ENCODE data around the gene SDF4.
"Not testable (repeated sequence)": the region's sequence is repeated elsewhere in the genome, so short reads cannot be mapped to it uniquely, and the experiment has no call there.

The SDF4 gene

DNA sequence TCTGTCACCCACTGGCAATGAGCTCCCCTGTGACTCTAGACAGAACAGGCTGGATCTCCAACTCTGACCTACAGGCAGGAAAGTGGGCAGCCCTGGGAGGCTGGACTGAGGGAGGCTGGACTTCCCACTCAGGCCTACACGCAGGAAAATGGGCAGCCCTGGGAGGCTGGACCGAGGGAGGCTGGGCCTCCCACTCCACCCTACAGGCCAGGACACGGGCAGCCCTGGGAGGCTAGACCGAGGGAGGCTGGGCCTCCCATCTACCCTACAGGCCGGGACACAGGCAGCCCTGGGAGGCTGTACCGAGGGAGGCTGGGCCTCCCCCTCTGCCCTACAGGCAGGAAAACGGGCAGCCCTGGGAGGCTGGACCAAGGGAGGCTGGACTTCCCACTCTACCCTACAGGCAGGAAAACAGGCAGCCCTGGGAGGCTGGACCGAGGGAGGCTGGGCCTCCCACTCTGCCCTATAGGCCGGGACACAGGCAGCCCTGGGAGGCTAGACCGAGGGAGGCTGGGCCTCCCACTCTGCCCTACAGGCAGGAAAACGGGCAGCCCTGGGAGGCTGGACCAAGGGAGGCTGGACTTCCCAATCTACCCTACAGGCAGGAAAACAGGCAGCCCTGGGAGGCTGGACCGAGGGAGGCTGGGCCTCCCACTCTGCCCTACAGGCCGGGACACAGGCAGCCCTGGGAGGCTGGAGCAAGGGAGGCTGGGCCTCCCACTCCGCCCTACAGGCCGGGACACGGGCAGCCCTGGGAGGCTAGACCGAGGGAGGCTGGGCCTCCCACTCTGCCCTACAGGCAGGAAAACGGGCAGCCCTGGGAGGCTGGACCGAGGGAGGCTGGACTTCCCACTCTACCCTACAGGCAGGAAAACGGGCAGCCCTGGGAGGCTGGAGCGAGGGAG lies 16.5 kb upstream of the SDF4 start:
- H4K91ac ChIP-seq (ENCODE audit: low read depth, low read length, poor library complexity); H3K18ac ChIP-seq (ENCODE audit: low read length); H3K36me3 ChIP-seq (replicated peaks in 1 of 2; ENCODE audit: control insufficient read depth in 2 of 2, insufficient read depth in 2 of 2, low read length in 2 of 2); H2AFZ ChIP-seq (ENCODE audit: low read length); H3K79me1 ChIP-seq (ENCODE audit: low read depth, low read length); H3K9me3 ChIP-seq (replicated peaks in 1 of 2; ENCODE audit: control insufficient read depth in 2 of 2, insufficient read depth in 1 of 2, low read depth in 1 of 2, low read length in 2 of 2); DNase-seq (ENCODE audit: low spot score); H3K4me2 ChIP-seq (ENCODE audit: insufficient read depth, low read length, poor library complexity, severe bottlenecking); H2BK15ac ChIP-seq (ENCODE audit: low read length); H3K4me1 ChIP-seq (ENCODE audit: control insufficient read depth in 2 of 2, insufficient read depth in 1 of 2, low read depth in 1 of 2, low read length in 2 of 2); H3K9ac ChIP-seq (ENCODE audit: low read depth, low read length, poor library complexity); H4K8ac ChIP-seq (ENCODE audit: low read depth, low read length); H2BK120ac ChIP-seq (ENCODE audit: low read depth, low read length); H2BK12ac ChIP-seq (ENCODE audit: low read length); H2BK5ac ChIP-seq (ENCODE audit: low read length); H3K4ac ChIP-seq (ENCODE audit: low read length); H3K27ac ChIP-seq (replicated peaks; ENCODE audit: low read length); H3K4me3 ChIP-seq (ENCODE audit: low read length in 2 of 2): not testable (repeated sequence)
- Histone ChIP-seq H2AK5ac (ENCODE audit: low read depth, low read length) (peak overlapping the region; percentile 86), H3K23ac (ENCODE audit: low read depth, low read length, poor library complexity) (peak overlapping the region; percentile 73), H3K14ac (ENCODE audit: low read length) (peak overlapping the region; percentile 6), H3K27me3 (ENCODE audit: control insufficient read depth in 3 of 3, insufficient read depth in 3 of 3, low read depth in 1 of 3, low read length in 3 of 3) (peaks cover 0 to 21% (median 17%) of the 10 kb centered on the region in 3 experiments)
- no CpG with 5 or more reads among the region's 21 CpGs for WGBS, 2 donors (ENCODE audit: extremely low coverage in 2 of 2, insufficient read length in 2 of 2, insufficient replicate concordance in 1 of 2)

GRCh38 chr1:1247341-1247913 lies 15.6 kb upstream of the SDF4 start:
- no CpG with 5 or more reads among the region's 25 CpGs for WGBS, 2 donors (ENCODE audit: extremely low coverage in 2 of 2, insufficient read length in 2 of 2, insufficient replicate concordance in 1 of 2)
- H2AFZ ChIP-seq (ENCODE audit: low read length), result no peak overlapping the region
- peaks cover 0 to 21% (median 17%) of the 10 kb centered on the region in 3 experiments for H3K27me3 ChIP-seq (ENCODE audit: control insufficient read depth in 3 of 3, insufficient read depth in 3 of 3, low read depth in 1 of 3, low read length in 3 of 3)

DNA sequence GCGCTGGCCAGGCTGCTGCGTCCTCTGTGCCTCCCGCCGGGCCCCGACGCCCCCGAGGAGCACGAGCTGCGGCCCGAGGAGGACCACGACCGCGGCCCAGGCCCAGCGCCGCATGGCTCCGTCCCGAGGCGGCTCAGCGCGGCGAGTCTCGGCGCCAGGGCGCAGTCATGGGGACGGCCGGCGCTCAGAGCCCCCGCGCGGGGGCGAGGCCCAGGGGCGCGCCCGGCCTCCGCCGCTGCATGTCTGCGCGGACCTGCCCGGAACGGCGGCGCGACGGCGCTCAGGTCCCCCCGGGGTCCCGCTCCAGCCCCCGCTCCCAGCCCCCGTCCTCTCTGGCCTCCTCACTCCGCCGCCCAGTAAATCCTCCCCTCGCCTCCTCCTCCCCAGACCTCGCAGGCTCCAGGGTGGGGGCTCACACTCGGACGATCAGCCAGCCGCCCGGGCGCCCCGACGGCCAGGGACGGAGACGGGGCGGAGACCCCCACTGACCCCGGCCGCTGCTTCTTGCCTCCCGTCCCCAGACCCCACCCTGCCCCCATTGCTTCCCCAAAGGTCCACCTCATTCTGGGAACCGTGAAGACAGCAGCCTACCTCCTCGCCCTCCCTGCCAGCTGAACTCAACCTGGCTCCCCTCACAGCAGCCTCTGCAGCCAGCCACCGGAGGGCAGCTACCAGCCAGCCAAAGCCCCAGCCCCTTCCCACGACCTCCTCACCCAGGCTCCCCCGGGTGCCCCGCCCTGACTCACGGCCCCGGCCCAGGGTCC lies 15.0 kb upstream of the SDF4 start, which contains the start of gene C1QTNF12:
Gene C1QTNF12 (minus strand): TSS at position 146 of the 764 bp plus-strand sequence. CDS start 32 bp downstream, at position 114.
- peak within 1 kb of the TSS; percentile 61 for H2BK120ac ChIP-seq (ENCODE audit: low read depth, low read length)
- no peaks in the 10 kb centered on the region for H3K9me3 ChIP-seq (replicated peaks in 1 of 2; ENCODE audit: control insufficient read depth in 2 of 2, insufficient read depth in 1 of 2, low read depth in 1 of 2, low read length in 2 of 2)
- H3K14ac ChIP-seq (ENCODE audit: low read length), result peak within 1 kb of the TSS; percentile 38
- peak within 1 kb of the TSS; percentile 66 for H2BK5ac ChIP-seq (ENCODE audit: low read length)
- peak within 1 kb of the TSS; percentile 91 for H3K23ac ChIP-seq (ENCODE audit: low read depth, low read length, poor library complexity)
- no peak within 1 kb of the TSS for H3K27ac ChIP-seq (replicated peaks; ENCODE audit: low read length)
- peak within 1 kb of the TSS; percentile 54 for H3K4me2 ChIP-seq (ENCODE audit: insufficient read depth, low read length, poor library complexity, severe bottlenecking)
- H2BK15ac ChIP-seq (ENCODE audit: low read length), result peak within 1 kb of the TSS; percentile 33
- H3K18ac ChIP-seq (ENCODE audit: low read length), result peak within 1 kb of the TSS; percentile 94
- H3K9ac ChIP-seq (ENCODE audit: low read depth, low read length, poor library complexity), result peak within 1 kb of the TSS; percentile 84
- H4K8ac ChIP-seq (ENCODE audit: low read depth, low read length), result peak within 1 kb of the TSS; percentile 17
- H2AK5ac ChIP-seq (ENCODE audit: low read depth, low read length), result peak within 1 kb of the TSS; percentile 94
- peaks cover under 1% of the 10 kb centered on the region for H3K79me1 ChIP-seq (ENCODE audit: low read depth, low read length)
- no peak within 1 kb of the TSS for H4K91ac ChIP-seq (ENCODE audit: low read depth, low read length, poor library complexity)
- H3K4me3 ChIP-seq (ENCODE audit: low read length in 2 of 2), result peak within 1 kb of the TSS in 1 of 2 donors; percentile 54
- no peak for DNase-seq (ENCODE audit: low spot score)
- H3K27me3 ChIP-seq (ENCODE audit: control insufficient read depth in 3 of 3, insufficient read depth in 3 of 3, low read depth in 1 of 3, low read length in 3 of 3), result peaks cover 0 to 21% (median 17%) of the 10 kb centered on the region in 3 experiments
- H3K4ac ChIP-seq (ENCODE audit: low read length), result no peak within 1 kb of the TSS
- no peaks in the 10 kb centered on the region for H3K36me3 ChIP-seq (replicated peaks in 1 of 2; ENCODE audit: control insufficient read depth in 2 of 2, insufficient read depth in 2 of 2, low read length in 2 of 2)
- peaks cover 3 to 10% of the 10 kb centered on the region in 2 donors for H3K4me1 ChIP-seq (ENCODE audit: control insufficient read depth in 2 of 2, insufficient read depth in 1 of 2, low read depth in 1 of 2, low read length in 2 of 2)
- WGBS, 2 donors (ENCODE audit: extremely low coverage in 2 of 2, insufficient read length in 2 of 2, insufficient replicate concordance in 1 of 2), result no CpG with 5 or more reads among the region's 74 CpGs
- peak within 1 kb of the TSS; percentile 82 for H2BK12ac ChIP-seq (ENCODE audit: low read length)
- peak within 1 kb of the TSS; percentile 11 for H2AFZ ChIP-seq (ENCODE audit: low read length)

More at GRCh38 chr1:1247341-1247913, 15.6 kb upstream of the SDF4 start:
- no peak for DNase-seq (ENCODE audit: low spot score)
- peak overlapping the region; percentile 73 for H3K23ac ChIP-seq (ENCODE audit: low read depth, low read length, poor library complexity)
- no peak overlapping the region for H2BK120ac ChIP-seq (ENCODE audit: low read depth, low read length)
- H3K4me1 ChIP-seq (ENCODE audit: control insufficient read depth in 2 of 2, insufficient read depth in 1 of 2, low read depth in 1 of 2, low read length in 2 of 2), result peaks cover 3 to 10% of the 10 kb centered on the region in 2 donors
- H3K14ac ChIP-seq (ENCODE audit: low read length), result no peak overlapping the region
- H4K91ac ChIP-seq (ENCODE audit: low read depth, low read length, poor library complexity), result no peak overlapping the region
- H4K8ac ChIP-seq (ENCODE audit: low read depth, low read length), result peak overlapping the region; percentile 17
- no peak overlapping the region for H2BK5ac ChIP-seq (ENCODE audit: low read length)
- H3K4me2 ChIP-seq (ENCODE audit: insufficient read depth, low read length, poor library complexity, severe bottlenecking), result peak overlapping the region; percentile 54
- peak overlapping the region; percentile 94 for H3K18ac ChIP-seq (ENCODE audit: low read length)
- peaks cover under 1% of the 10 kb centered on the region for H3K79me1 ChIP-seq (ENCODE audit: low read depth, low read length)
- peak overlapping the region; percentile 33 for H2BK15ac ChIP-seq (ENCODE audit: low read length)
- peaks cover 0 to under 1% of the 10 kb centered on the region in 2 donors for H3K36me3 ChIP-seq (replicated peaks in 1 of 2; ENCODE audit: control insufficient read depth in 2 of 2, insufficient read depth in 2 of 2, low read length in 2 of 2)
- no peak overlapping the region for H3K27ac ChIP-seq (replicated peaks; ENCODE audit: low read length)
- H2BK12ac ChIP-seq (ENCODE audit: low read length), result no peak overlapping the region
- peak overlapping the region; percentile 86 for H2AK5ac ChIP-seq (ENCODE audit: low read depth, low read length)
- H3K9ac ChIP-seq (ENCODE audit: low read depth, low read length, poor library complexity), result peak overlapping the region; percentile 84
- no peaks in the 10 kb centered on the region for H3K9me3 ChIP-seq (replicated peaks in 1 of 2; ENCODE audit: control insufficient read depth in 2 of 2, insufficient read depth in 1 of 2, low read depth in 1 of 2, low read length in 2 of 2)
- H3K4ac ChIP-seq (ENCODE audit: low read length), result no peak overlapping the region
- H3K4me3 ChIP-seq (ENCODE audit: low read length in 2 of 2), result no peak overlapping the region

Data from neuronal stem cell (in vitro differentiated cells).